HG02981 (cell line): ENCODE measurements around the gene SIPA1L3.
"Not testable (repeated sequence)": the region's sequence is repeated elsewhere in the genome, so short reads cannot be mapped to it uniquely, and the experiment has no call there.

Source experiments
- ATAC-seq: cut with Tn5 transposase; IDR thresholded peaks from one replicate; pipeline ENCODE4 v1.9.1; 2021; ENCODE audit warnings: mild to moderate bottlenecking, moderate library complexity; ENCODE audit not compliant: unreplicated experiment

Gene SIPA1L3

GRCh38 chr19:38017401-38018151, 110.6 kb downstream of the SIPA1L3 start:
- no peak for ATAC-seq

- no peak for ATAC-seq
These were observed 111.8 kb downstream of the SIPA1L3 start for GRCh38 chr19:38018694-38019395.

GRCh38 chr19:38019396-38019724, 112.4 kb downstream of the SIPA1L3 start:
- ATAC-seq = no peak

GRCh38 chr19:38020311-38020710, 113.3 kb downstream of the SIPA1L3 start:
- ATAC-seq = no peak

- no peak for ATAC-seq
These were observed 114.3 kb downstream of the SIPA1L3 start for GRCh38 chr19:38021352-38021751.

- no peak for ATAC-seq
These were observed 116.0 kb downstream of the SIPA1L3 start for GRCh38 chr19:38022791-38023670.

- no peak for ATAC-seq
These were observed 116.9 kb downstream of the SIPA1L3 start for GRCh38 chr19:38023671-38024541.

- ATAC-seq = no peak
These were observed 118.2 kb downstream of the SIPA1L3 start for GRCh38 chr19:38024992-38025908.

GRCh38 chr19:38025909-38026307, 118.9 kb downstream of the SIPA1L3 start:
- no peak for ATAC-seq

GRCh38 chr19:38028913-38029510, 122.0 kb downstream of the SIPA1L3 start:
- ATAC-seq = no peak

GRCh38 chr19:38030001-38030400, 123.0 kb downstream of the SIPA1L3 start:
- not testable (repeated sequence) for ATAC-seq

GRCh38 chr19:38030686-38031422, 123.8 kb downstream of the SIPA1L3 start:
- ATAC-seq = no peak

GRCh38 chr19:38031423-38031770, 124.4 kb downstream of the SIPA1L3 start:
- ATAC-seq = no peak

- no peak for ATAC-seq
These were observed 125.1 kb downstream of the SIPA1L3 start for GRCh38 chr19:38032151-38032550.

- ATAC-seq = no peak
These were observed 125.9 kb downstream of the SIPA1L3 start for GRCh38 chr19:38032951-38033350.

GRCh38 chr19:38033658-38034491, 126.9 kb downstream of the SIPA1L3 start:
- peak; percentile 59 for ATAC-seq

- ATAC-seq = no peak
These were observed 127.5 kb downstream of the SIPA1L3 start for GRCh38 chr19:38034492-38034860.
